Skeletal muscle cell (primary cell): ENCODE data around the gene UBAC1.
A peak's percentile ranks its signal among the peaks of the same experiment; 100 is the strongest.
"Not testable (repeated sequence)": the region's sequence is repeated elsewhere in the genome, so short reads cannot be mapped to it uniquely, and the experiment has no call there.

Source experiments
- DNase-seq: peaks from one replicate; pipeline ENCODE4 v3.0.0-alpha.2; 2010; ENCODE audit warnings: low read depth
- H3K4me3 ChIP-seq: 2 replicates; pipeline ENCODE4 v1.5.1; 2011; ENCODE audit warnings: low read depth, mild to moderate bottlenecking, control low read depth, low read length, moderate library complexity

Gene UBAC1

GRCh38 chr9:135907431-135908092 lies 53.6 kb downstream of the UBAC1 start, which contains the start of gene CAMSAP1:
Gene CAMSAP1 (minus strand): TSS chr9:135907546. CDS start chr9:135907159, 387 bp downstream.
- DNase-seq, result peak; percentile 71
- H3K4me3 ChIP-seq, result peak within 1 kb of the TSS; percentile 75

- peak overlapping the region; percentile 59 for H3K4me3 ChIP-seq
- no peak for DNase-seq
Observed at GRCh38 chr9:135907006-135907430, 54.2 kb downstream of the UBAC1 start.

GRCh38 chr9:135906291-135907005 lies 54.7 kb downstream of the UBAC1 start:
- no peak for DNase-seq
- peak overlapping the region; percentile 59 for H3K4me3 ChIP-seq

GRCh38 chr9:135905380-135906258 lies 55.6 kb downstream of the UBAC1 start:
- H3K4me3 ChIP-seq, result peak overlapping the region; percentile 59
- DNase-seq, result no peak

GRCh38 chr9:135903786-135904520 lies 57.2 kb downstream of the UBAC1 start:
- no peak for DNase-seq
- H3K4me3 ChIP-seq, result no peak overlapping the region

- no peak overlapping the region for H3K4me3 ChIP-seq
Observed at GRCh38 chr9:135903358-135903656, 57.9 kb downstream of the UBAC1 start.

GRCh38 chr9:135902655-135903357 lies 58.4 kb downstream of the UBAC1 start:
- no peak for DNase-seq
- H3K4me3 ChIP-seq, result no peak overlapping the region

More at GRCh38 chr9:135903358-135903656, 57.9 kb downstream of the UBAC1 start:
- no peak for DNase-seq

- DNase-seq, result no peak
- no peak overlapping the region for H3K4me3 ChIP-seq
Observed at GRCh38 chr9:135901826-135902225, 59.3 kb downstream of the UBAC1 start.

- H3K4me3 ChIP-seq, result no peak overlapping the region
- DNase-seq, result no peak
Observed at GRCh38 chr9:135901031-135901758, 60.0 kb downstream of the UBAC1 start.

GRCh38 chr9:135898634-135899407 lies 62.4 kb downstream of the UBAC1 start:
- peak; percentile 30 for DNase-seq
- H3K4me3 ChIP-seq, result no peak overlapping the region

- no peak overlapping the region for H3K4me3 ChIP-seq
- no peak for DNase-seq
Observed at GRCh38 chr9:135896626-135897025, 64.5 kb downstream of the UBAC1 start.

- no peak for DNase-seq
- H3K4me3 ChIP-seq, result no peak overlapping the region
Observed at GRCh38 chr9:135896205-135896604, 65.0 kb downstream of the UBAC1 start.

GRCh38 chr9:135895202-135895848 lies 65.8 kb downstream of the UBAC1 start:
- H3K4me3 ChIP-seq, result no peak overlapping the region
- no peak for DNase-seq

GRCh38 chr9:135893104-135893503 lies 68.1 kb downstream of the UBAC1 start:
- no peak for DNase-seq
- no peak overlapping the region for H3K4me3 ChIP-seq

- H3K4me3 ChIP-seq, DNase-seq: not testable (repeated sequence)
Observed at GRCh38 chr9:135892327-135892726, 68.8 kb downstream of the UBAC1 start.

GRCh38 chr9:135891027-135891631 lies 70.0 kb downstream of the UBAC1 start:
- no peak for DNase-seq
- no peak overlapping the region for H3K4me3 ChIP-seq
